GM12873 (cell line): Measurements from ENCODE around the gene AGL.

Experiments
- CTCF ChIP-seq: IDR thresholded peaks from 2 replicates; pipeline ENCODE4 v1.5.1; 2012; ENCODE audit warnings: low read depth, mild to moderate bottlenecking, moderate library complexity, low read length, control low read depth; ENCODE audit not compliant: insufficient read depth; ENCODE audit errors: missing control alignments

AGL gene

DNA sequence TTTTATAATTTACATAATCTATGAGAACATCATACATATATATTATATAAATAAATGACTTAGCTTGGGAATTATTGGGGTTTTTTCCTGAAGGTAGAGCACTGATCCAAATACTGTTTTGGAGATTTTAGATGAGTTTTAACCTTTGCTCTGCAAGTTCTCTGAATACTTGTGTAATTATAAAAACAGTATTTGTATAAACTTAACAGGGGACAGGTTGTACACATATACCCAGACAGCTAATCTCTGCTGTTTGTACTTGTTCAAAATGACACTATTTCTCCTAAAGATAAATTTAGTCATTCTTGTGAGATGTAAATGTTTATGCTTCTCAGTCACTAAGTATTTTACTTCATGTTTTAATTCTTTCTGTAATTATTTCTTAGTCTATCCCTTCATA, 8.7 kb downstream of the AGL start:
- TF ChIP-seq CTCF = no peak

DNA sequence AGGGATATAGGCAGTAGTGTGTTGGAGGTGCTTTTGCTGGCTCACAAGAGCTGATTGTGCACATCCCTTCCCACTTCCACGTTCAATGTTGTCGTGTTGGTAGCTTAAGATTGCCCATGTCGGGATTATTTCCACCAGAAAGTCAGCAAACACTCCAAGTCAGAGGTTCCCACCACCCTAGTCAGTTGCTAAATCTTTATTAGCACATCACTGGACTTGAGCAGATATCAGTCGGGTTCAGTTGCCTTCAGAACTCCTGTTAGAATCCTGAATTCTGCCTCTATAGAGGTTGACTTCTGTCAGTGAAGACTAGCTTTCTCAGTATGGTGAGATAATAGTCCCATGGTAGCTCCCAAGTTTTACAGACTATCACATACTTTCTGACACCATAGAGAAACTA, 10.5 kb downstream of the AGL start:
- TF ChIP-seq CTCF = no peak

DNA sequence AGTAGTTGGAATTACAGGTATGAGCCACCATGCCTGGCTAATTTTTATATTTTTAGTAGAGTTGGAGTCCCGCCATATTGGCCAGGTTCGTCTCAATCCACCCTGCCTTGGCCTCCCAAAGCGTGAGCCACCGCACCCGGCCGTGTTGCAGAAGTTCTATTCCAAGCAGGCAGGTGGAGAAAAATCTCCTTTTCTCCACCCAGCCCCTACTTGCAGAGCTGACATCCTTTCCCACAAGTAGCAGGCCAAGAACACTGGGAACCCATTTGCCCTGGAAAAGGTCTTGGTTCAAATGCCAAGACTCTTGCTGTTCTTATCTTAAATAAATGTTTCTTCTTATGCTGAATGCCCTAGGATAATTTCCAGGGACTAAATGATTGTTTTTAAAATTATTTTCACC, 17.5 kb downstream of the AGL start:
- no peak for TF ChIP-seq CTCF

DNA sequence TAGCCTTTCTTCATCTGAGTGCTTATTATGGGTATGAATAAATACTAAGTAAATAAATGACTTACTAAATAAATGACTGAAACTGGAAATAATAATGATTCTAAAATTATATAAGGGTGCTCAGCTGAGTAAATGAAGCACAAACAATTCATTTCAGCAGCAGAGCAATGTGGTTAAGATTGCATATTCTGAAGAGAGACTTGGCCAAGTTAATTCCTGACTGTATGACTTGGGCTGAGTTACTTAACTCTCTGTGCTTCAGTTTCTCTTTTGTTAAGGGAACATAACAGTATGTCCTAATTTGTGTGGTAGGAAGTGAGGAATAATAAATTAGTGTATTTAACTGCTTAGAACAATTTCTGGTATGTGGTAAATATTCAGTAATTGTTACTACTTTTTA, 19.1 kb downstream of the AGL start:
- TF ChIP-seq CTCF = no peak

DNA sequence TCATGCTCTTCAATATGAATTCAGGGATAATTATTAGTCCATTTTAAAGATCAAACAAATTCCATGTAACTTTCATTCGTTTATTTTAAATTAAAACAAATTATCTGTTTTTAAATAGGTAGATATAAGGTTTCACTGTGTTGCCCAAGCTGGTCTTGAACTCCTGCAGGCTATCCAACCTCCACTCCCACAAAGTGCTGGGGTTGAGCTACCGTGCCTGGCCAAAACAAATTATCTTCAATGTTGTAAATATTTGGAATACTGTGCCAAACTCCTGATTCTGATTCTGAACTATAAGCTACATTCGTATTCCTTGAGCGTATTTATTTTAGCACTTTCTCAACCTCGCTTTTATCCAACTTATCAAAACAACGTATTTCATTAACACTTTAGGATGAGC, 19.6 kb downstream of the AGL start:
- no peak for TF ChIP-seq CTCF

GRCh38 chr1:99872063-99872462, 21.9 kb downstream of the AGL start:
- no peak for TF ChIP-seq CTCF

DNA sequence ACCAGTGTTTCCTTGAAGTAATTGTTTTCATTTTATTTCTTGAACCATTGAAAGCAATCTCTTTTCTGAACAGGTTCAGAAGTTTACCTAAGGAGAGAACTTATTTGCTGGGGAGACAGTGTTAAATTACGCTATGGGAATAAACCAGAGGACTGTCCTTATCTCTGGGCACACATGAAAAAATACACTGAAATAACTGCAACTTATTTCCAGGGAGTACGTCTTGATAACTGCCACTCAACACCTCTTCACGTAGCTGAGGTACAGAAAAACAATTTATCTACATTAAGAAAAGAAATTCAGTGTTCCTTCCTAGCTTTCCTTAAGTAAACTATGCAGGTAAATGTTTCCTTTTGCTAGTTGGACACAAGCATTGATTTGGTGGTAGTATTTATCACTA, 27.4 kb downstream of the AGL start:
- TF ChIP-seq CTCF = no peak

GRCh38 chr1:99886179-99886578, 36.0 kb downstream of the AGL start:
- TF ChIP-seq CTCF = no peak
